OCI-LY7 (cell line): ENCODE data around the gene DPP10.

ENCODE experiments used
- EZH2phosphoT487 ChIP-seq: fragments of 200-600 bp; sonication (generic); IDR thresholded peaks from 2 replicates; pipeline ENCODE4 v1.6.1; 2018; ENCODE audit warnings: low read depth, borderline replicate concordance, mild to moderate bottlenecking, mixed run types, antibody characterized with exemption, low read length, moderate library complexity, mixed read lengths
- TF ChIP-seq, protein P1 (sequence below): fragments of 200-600 bp; sonication (generic); conservative IDR thresholded peaks from 2 replicates; pipeline ENCODE4 v1.5.1; 2014; ENCODE audit warnings: mild to moderate bottlenecking, antibody characterized with exemption, low read length, moderate library complexity, mixed read lengths

GRCh38 chr2:114546531-114546930 lies 104.1 kb downstream of the DPP10 start:
- TF ChIP-seq, protein P1, sequence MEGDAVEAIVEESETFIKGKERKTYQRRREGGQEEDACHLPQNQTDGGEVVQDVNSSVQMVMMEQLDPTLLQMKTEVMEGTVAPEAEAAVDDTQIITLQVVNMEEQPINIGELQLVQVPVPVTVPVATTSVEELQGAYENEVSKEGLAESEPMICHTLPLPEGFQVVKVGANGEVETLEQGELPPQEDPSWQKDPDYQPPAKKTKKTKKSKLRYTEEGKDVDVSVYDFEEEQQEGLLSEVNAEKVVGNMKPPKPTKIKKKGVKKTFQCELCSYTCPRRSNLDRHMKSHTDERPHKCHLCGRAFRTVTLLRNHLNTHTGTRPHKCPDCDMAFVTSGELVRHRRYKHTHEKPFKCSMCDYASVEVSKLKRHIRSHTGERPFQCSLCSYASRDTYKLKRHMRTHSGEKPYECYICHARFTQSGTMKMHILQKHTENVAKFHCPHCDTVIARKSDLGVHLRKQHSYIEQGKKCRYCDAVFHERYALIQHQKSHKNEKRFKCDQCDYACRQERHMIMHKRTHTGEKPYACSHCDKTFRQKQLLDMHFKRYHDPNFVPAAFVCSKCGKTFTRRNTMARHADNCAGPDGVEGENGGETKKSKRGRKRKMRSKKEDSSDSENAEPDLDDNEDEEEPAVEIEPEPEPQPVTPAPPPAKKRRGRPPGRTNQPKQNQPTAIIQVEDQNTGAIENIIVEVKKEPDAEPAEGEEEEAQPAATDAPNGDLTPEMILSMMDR, result no peak
- no peak for TF ChIP-seq EZH2phosphoT487
